ENCODE results near the gene ADCY9.

DNA sequence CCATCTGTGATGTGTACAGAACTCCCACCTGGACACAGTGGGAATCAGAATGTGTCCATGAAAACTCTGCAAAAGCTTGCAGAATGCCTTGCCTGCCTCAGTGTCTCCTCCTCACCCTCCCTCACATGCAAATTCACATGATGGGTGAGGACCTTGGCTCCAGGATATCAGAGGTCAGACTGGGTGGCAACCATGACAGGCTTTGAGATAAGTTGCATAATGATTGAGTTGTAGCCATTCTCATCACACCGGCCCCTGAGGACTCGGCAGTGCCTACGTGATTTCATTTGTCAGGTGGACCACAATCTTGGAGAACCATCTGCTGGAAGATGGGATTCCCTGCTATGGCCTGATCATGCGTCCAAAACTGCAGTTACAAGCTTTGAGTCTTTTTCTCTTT is 3.9 kb upstream of the ADCY9 start:
- TF ChIP-seq EZH2 (IDR thresholded peaks at IDR 0.05; ENCODE audit: insufficient read depth, poor library complexity, severe bottlenecking) (no peak), EZH2phosphoT487 (IDR thresholded peaks at IDR 0.05; ENCODE audit: insufficient read depth, low read depth) (no peak)
